ENCODE results near the gene SRA1.
A peak's percentile ranks its signal among the peaks of the same experiment; 100 is the strongest.

SRA1 gene

DNA sequence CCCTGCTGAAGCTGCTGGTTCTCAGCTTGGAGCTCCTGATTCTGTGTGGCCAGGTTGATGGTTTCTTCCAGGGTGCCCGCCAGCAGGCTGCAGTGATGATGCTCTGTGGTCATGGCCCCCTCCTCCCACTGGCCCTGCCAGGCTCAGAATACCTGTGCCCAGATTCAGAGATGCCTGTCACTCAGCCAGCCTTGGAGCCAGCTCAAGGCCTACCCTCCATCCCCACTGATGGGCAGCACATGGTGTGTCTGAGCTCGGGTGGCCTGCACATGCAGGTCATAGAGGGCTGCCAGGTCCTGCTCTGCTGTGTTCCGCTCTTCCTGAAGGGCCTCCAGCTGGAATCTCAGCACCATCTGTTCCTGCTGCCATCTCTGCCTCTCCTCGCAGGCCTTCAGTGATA lies 12.8 kb upstream of the SRA1 start:
- H3K4me1 ChIP-seq (ENCODE audit: control insufficient read depth, insufficient read depth, low read length) = peaks cover 9% of the 10 kb centered on the region
- H3K9me3 ChIP-seq (replicated peaks; ENCODE audit: low read length) = no peaks in the 10 kb centered on the region
- no peaks in the 10 kb centered on the region for H3K27me3 ChIP-seq (ENCODE audit: control insufficient read depth, insufficient read depth, low read length)
- H3K9ac ChIP-seq (ENCODE audit: low read depth, low read length) = no peak overlapping the region
- no peak overlapping the region for H3K4me3 ChIP-seq (ENCODE audit: low read length)
- H3K36me3 ChIP-seq (ENCODE audit: insufficient read depth, low read length) = peaks cover 24% of the 10 kb centered on the region
- H3K4me2 ChIP-seq (ENCODE audit: low read length) = no peak overlapping the region

DNA sequence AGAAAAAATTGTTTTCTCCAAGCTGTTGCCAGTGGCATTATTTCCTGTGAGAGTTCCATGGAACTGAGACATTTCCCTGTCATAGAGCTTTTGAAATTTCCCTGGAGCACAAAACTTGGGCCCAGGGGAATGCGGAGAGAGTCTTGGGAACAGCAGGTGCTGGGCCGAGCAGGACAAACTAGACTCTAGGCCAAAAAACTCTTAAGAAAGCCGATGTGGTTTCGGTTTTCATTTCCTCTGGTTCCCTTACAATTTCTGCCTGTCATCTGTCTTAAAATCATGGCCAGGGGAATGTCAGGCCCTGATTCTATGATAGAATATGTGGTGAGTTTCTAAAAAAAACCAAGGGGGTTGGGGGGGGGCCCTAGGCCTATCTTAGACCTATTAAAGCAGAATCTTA lies 11.9 kb upstream of the SRA1 start:
- H3K9me3 ChIP-seq (replicated peaks; ENCODE audit: low read length) = no peaks in the 10 kb centered on the region
- peaks cover 24% of the 10 kb centered on the region for H3K36me3 ChIP-seq (ENCODE audit: insufficient read depth, low read length)
- no peak overlapping the region for H3K4me2 ChIP-seq (ENCODE audit: low read length)
- H3K9ac ChIP-seq (ENCODE audit: low read depth, low read length) = peak overlapping the region; percentile 23
- no peak overlapping the region for H3K4me3 ChIP-seq (ENCODE audit: low read length)
- no peaks in the 10 kb centered on the region for H3K27me3 ChIP-seq (ENCODE audit: control insufficient read depth, insufficient read depth, low read length)
- H3K4me1 ChIP-seq (ENCODE audit: control insufficient read depth, insufficient read depth, low read length) = peaks cover 9% of the 10 kb centered on the region

DNA sequence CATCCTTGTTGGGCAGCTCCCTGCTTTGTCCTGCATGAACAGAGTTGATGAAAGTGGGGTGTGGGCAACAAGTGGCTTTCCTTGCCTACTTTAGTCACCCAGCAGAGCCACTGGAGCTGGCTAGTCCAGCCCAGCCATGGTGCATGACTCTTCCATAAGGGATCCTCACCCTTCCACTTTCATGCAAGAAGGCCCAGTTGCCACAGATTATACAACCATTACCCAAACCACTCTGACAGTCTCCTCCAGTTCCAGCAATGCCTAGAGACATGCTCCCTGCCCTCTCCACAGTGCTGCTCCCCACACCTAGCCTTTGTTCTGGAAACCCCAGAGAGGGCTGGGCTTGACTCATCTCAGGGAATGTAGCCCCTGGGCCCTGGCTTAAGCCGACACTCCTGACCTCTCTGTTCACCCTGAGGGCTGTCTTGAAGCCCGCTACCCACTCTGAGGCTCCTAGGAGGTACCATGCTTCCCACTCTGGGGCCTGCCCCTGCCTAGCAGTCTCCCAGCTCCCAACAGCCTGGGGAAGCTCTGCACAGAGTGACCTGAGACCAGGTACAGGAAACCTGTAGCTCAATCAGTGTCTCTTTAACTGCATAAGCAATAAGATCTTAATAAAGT lies 11.3 kb upstream of the SRA1 start:
- H3K4me1 ChIP-seq (ENCODE audit: control insufficient read depth, insufficient read depth, low read length) = peaks cover 13% of the 10 kb centered on the region
- no peak overlapping the region for H3K4me2 ChIP-seq (ENCODE audit: low read length)

DNA sequence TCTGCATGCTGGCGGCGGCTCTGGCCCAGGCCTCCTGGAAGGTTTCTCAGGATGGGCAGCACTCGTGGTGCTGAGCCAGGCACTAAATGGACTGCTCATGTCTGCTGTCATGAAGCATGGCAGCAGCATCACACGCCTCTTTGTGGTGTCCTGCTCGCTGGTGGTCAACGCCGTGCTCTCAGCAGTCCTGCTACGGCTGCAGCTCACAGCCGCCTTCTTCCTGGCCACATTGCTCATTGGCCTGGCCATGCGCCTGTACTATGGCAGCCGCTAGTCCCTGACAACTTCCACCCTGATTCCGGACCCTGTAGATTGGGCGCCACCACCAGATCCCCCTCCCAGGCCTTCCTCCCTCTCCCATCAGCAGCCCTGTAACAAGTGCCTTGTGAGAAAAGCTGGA lies 10.6 kb upstream of the SRA1 start:
- peaks cover 24% of the 10 kb centered on the region for H3K36me3 ChIP-seq (ENCODE audit: insufficient read depth, low read length)
- H3K9ac ChIP-seq (ENCODE audit: low read depth, low read length) = no peak overlapping the region
- no peaks in the 10 kb centered on the region for H3K27me3 ChIP-seq (ENCODE audit: control insufficient read depth, insufficient read depth, low read length)
- H3K4me2 ChIP-seq (ENCODE audit: low read length) = no peak overlapping the region
- no peak overlapping the region for H3K4me3 ChIP-seq (ENCODE audit: low read length)
- H3K9me3 ChIP-seq (replicated peaks; ENCODE audit: low read length) = no peaks in the 10 kb centered on the region
- H3K4me1 ChIP-seq (ENCODE audit: control insufficient read depth, insufficient read depth, low read length) = peaks cover 18% of the 10 kb centered on the region

More for the DNA sequence above, 11.3 kb upstream of the SRA1 start:
- Histone ChIP-seq H3K4me3 (ENCODE audit: low read length) (no peak overlapping the region), H3K9me3 (replicated peaks; ENCODE audit: low read length) (no peaks in the 10 kb centered on the region), H3K9ac (ENCODE audit: low read depth, low read length) (no peak overlapping the region), H3K36me3 (ENCODE audit: insufficient read depth, low read length) (peaks cover 24% of the 10 kb centered on the region), H3K27me3 (ENCODE audit: control insufficient read depth, insufficient read depth, low read length) (no peaks in the 10 kb centered on the region)

DNA sequence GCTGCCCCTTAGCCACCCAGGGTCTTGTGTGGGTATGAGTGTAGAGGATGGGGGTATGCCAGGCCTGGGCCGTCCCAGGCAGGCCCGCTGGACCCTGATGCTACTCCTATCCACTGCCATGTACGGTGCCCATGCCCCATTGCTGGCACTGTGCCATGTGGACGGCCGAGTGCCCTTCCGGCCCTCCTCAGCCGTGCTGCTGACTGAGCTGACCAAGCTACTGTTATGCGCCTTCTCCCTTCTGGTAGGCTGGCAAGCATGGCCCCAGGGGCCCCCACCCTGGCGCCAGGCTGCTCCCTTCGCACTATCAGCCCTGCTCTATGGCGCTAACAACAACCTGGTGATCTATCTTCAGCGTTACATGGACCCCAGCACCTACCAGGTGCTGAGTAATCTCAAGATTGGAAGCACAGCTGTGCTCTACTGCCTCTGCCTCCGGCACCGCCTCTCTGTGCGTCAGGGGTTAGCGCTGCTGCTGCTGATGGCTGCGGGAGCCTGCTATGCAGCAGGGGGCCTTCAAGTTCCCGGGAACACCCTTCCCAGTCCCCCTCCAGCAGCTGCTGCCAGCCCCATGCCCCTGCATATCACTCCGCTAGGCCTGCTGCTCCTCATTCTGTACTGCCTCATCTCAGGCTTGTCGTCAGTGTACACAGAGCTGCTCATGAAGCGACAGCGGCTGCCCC lies 10.0 kb upstream of the SRA1 start:
- Histone ChIP-seq H3K36me3 (ENCODE audit: insufficient read depth, low read length) (peaks cover 24% of the 10 kb centered on the region), H3K4me3 (ENCODE audit: low read length) (no peak overlapping the region), H3K9ac (ENCODE audit: low read depth, low read length) (no peak overlapping the region), H3K27me3 (ENCODE audit: control insufficient read depth, insufficient read depth, low read length) (no peaks in the 10 kb centered on the region), H3K4me2 (ENCODE audit: low read length) (no peak overlapping the region), H3K9me3 (replicated peaks; ENCODE audit: low read length) (no peaks in the 10 kb centered on the region), H3K4me1 (ENCODE audit: control insufficient read depth, insufficient read depth, low read length) (peaks cover 18% of the 10 kb centered on the region)

DNA sequence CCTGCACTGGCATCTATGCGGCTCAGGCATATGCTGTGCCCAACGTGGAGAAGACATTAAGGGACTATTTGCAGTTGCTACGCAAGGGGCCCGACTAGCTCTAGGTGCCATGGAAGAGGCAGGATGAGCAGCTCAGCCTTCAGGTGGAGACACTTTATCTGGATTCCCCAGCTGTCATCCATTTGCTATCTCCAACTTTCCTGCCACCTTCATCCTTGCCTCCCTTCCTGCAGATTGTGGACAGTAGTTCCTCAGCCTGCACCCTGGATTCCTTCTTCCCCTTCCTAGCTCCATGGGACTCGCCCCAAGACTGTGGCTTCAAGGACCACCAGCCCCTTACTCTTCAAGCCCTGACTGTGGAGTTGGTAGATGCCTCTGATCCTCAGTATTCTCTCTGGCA lies 9.4 kb upstream of the SRA1 start:
- Histone ChIP-seq H3K4me2 (ENCODE audit: low read length) (no peak overlapping the region), H3K9ac (ENCODE audit: low read depth, low read length) (no peak overlapping the region), H3K4me3 (ENCODE audit: low read length) (no peak overlapping the region), H3K9me3 (replicated peaks; ENCODE audit: low read length) (no peaks in the 10 kb centered on the region), H3K27me3 (ENCODE audit: control insufficient read depth, insufficient read depth, low read length) (no peaks in the 10 kb centered on the region), H3K4me1 (ENCODE audit: control insufficient read depth, insufficient read depth, low read length) (peaks cover 18% of the 10 kb centered on the region), H3K36me3 (ENCODE audit: insufficient read depth, low read length) (peaks cover 27% of the 10 kb centered on the region)

DNA sequence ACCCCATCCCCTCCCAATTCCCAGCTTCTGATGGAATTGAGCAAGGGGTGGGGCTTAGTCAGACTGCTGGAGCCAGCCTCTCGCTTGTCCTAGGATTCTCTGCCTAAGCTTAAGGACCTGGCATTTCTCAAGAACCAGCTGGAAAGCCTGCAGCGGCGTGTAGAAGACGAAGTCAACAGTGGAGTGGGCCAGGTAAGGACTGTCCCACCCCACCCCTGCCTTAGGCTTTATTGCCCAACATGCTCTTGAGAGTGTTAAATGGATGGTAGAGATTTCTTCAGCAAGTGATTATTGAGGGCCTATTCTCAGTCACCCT lies 8.5 kb upstream of the SRA1 start:
- H3K4me1 ChIP-seq (ENCODE audit: control insufficient read depth, insufficient read depth, low read length) = peaks cover 18% of the 10 kb centered on the region

DNA sequence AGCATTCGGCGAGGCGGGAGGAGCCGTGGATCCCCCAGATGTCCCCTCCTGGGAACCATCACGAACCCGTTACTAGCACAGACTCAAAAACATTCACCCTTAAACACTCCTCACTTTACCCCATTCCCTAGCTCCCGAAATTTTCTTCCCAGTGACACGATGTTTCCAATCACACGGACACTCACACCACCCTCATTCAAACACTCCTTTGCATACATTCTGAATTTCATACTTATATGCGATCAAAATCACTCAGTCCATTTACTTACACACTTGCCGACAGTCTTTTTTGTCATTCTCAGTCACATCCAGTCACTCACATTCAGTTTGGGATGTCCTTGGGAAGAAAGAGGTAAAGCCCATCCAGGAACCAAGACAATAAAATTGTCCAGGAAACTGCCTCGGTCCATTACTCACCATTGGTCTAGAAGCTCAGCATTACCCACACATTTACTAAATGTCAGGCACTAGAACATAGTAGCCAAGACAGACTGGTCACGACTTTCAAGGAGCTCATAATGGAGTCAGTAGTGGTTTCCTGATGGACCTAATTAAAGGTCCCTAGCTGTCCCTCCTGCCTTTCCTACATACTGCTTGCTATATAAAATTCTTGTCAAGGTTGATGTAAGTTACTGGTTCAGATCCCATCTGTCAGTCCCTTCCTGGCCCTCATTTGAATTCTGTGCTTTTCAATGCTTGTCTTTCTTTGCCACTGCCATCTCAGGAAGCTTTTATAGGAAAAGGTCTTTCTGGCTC lies 7.9 kb upstream of the SRA1 start:
- H3K27me3 ChIP-seq (ENCODE audit: control insufficient read depth, insufficient read depth, low read length) = no peaks in the 10 kb centered on the region
- peaks cover 18% of the 10 kb centered on the region for H3K4me1 ChIP-seq (ENCODE audit: control insufficient read depth, insufficient read depth, low read length)
- H3K4me2 ChIP-seq (ENCODE audit: low read length) = peak overlapping the region; percentile 88
- H3K4me3 ChIP-seq (ENCODE audit: low read length) = peak overlapping the region; percentile 94
- no peaks in the 10 kb centered on the region for H3K9me3 ChIP-seq (replicated peaks; ENCODE audit: low read length)
- peaks cover 28% of the 10 kb centered on the region for H3K36me3 ChIP-seq (ENCODE audit: insufficient read depth, low read length)
- peak overlapping the region; percentile 95 for H3K9ac ChIP-seq (ENCODE audit: low read depth, low read length)

More for the DNA sequence above, 8.5 kb upstream of the SRA1 start:
- Histone ChIP-seq H3K4me3 (ENCODE audit: low read length) (peak overlapping the region; percentile 94), H3K9me3 (replicated peaks; ENCODE audit: low read length) (no peaks in the 10 kb centered on the region), H3K27me3 (ENCODE audit: control insufficient read depth, insufficient read depth, low read length) (no peaks in the 10 kb centered on the region), H3K9ac (ENCODE audit: low read depth, low read length) (peak overlapping the region; percentile 95), H3K4me2 (ENCODE audit: low read length) (peak overlapping the region; percentile 88), H3K36me3 (ENCODE audit: insufficient read depth, low read length) (peaks cover 28% of the 10 kb centered on the region)

DNA sequence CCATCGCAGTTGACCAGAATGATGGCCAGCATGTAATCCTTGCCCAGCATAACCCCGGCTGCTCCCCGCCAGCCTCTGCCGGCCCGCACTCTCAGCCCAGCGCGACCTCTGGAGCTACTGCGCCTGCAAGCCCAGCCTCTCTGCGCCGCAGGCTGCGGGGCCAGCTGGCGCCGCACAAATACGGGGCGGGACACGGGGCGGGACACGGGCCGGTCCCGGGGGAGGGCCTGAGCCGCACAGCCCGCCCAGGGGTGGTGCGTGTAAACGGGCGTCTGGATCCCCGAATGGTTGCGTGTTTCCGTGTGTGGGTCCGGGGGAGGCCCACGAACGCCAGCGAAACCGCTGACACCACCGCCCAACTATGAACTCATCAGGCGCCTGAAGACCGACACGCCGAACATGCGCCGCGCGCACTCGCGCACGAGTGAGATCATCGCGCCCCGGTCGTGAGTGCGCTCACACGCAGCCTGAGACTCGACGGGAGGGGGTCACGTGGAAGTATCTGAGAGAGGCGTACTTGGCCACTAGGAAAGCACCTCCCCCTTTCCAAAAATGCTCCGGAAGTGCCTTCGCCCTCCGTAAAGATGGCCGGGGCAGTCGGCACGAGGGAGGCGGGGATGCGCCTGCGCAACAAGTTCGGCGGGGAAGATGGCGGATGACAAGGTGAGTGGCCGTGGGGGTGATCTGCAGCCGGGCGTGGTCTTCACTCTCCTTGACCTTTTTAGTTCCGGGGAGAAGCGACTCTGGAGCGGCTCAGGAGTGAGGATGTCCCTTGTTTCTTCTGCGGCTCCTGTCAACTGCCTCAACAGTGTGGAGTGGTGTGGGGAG lies 7.1 kb upstream of the SRA1 start, which contains the start of the genes APBB3 and SLC35A4:
Gene APBB3, minus strand, starts transcription at position 403 of the 828 bp plus-strand sequence. Its CDS starts 353 bp downstream, at position 50.
Gene SLC35A4, plus strand, starts transcription at position 633 of the 828 bp plus-strand sequence. CDS start 2,342 bp downstream, outside the sequence.
- Histone ChIP-seq H3K4me2 (ENCODE audit: low read length) (peak within 1 kb of the TSS; percentile 88), H3K36me3 (ENCODE audit: insufficient read depth, low read length) (peaks cover 28% of the 10 kb centered on the region), H3K9me3 (replicated peaks; ENCODE audit: low read length) (no peaks in the 10 kb centered on the region), H3K9ac (ENCODE audit: low read depth, low read length) (peak within 1 kb of the TSS; percentile 95), H3K27me3 (ENCODE audit: control insufficient read depth, insufficient read depth, low read length) (no peaks in the 10 kb centered on the region), H3K4me3 (ENCODE audit: low read length) (peak within 1 kb of the TSS; percentile 94), H3K4me1 (ENCODE audit: control insufficient read depth, insufficient read depth, low read length) (peaks cover 18% of the 10 kb centered on the region)

DNA sequence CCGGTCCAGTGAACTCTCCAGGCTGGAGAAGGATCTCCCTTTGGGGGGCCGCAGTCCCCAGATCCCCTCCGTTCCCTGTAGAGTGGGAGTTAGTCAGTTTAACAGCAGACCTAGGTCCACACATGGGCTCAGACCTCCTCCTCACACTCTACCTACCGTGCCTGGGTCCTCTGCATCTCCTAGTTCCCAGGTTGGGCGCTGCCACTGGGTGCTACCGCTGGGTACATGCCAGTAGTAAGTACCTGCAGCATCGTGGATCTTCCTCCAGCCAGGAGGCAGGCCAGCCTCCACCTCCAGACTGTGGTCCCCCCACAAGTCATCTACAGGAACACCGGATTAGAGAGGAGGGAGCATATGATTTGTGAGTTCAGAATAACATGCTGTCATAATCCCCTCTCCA lies 6.3 kb upstream of the SRA1 start:
- Histone ChIP-seq H3K9ac (ENCODE audit: low read depth, low read length) (peak overlapping the region; percentile 95), H3K4me3 (ENCODE audit: low read length) (peak overlapping the region; percentile 94), H3K27me3 (ENCODE audit: control insufficient read depth, insufficient read depth, low read length) (no peaks in the 10 kb centered on the region), H3K36me3 (ENCODE audit: insufficient read depth, low read length) (peaks cover 27% of the 10 kb centered on the region), H3K4me2 (ENCODE audit: low read length) (peak overlapping the region; percentile 88), H3K9me3 (replicated peaks; ENCODE audit: low read length) (no peaks in the 10 kb centered on the region), H3K4me1 (ENCODE audit: control insufficient read depth, insufficient read depth, low read length) (peaks cover 18% of the 10 kb centered on the region)
